K562 (cell line): ENCODE data around the gene ID2. TPM values are rescaled to one million over a fixed set of nuclear protein-coding genes. Genes with fewer than 3 reads are reported as not detected.

Experiments
- BRF1 ChIP-seq: IDR thresholded peaks from 3 replicates; pipeline ENCODE4 v1.6.1; 2011; ENCODE audit warnings: borderline replicate concordance, mild to moderate bottlenecking; ENCODE audit not compliant: insufficient read length; ENCODE audit errors: extremely low read depth
- ETV6 ChIP-seq, 3 experiments: fragments of 150-350 bp in 1 of 3; sonication (generic) in 1 of 3; formaldehyde crosslinking in 1 of 3; IDR thresholded peaks; 2 replicates each; pipeline versions ENCODE4 v1.6.1 to v1.8.0; 2014 to 2022; ENCODE audit warnings: borderline replicate concordance in 2 of 3, low read depth in 2 of 3, antibody characterized with exemption in 1 of 3, low read length in 1 of 3, mild to moderate bottlenecking in 1 of 3, missing genetic modification reagents in 1 of 3
- HMGN3 ChIP-seq: IDR thresholded peaks from 2 replicates; pipeline ENCODE4 v1.6.1; 2011; ENCODE audit warnings: borderline replicate concordance, low read depth, mild to moderate bottlenecking, mixed read lengths, low read length; ENCODE audit not compliant: insufficient read length; ENCODE audit errors: extremely low read depth
- NFATC3 ChIP-seq: fragments of 450-650 bp; IDR thresholded peaks from 2 replicates; pipeline ENCODE4 v1.6.1; 2017; ENCODE audit warnings: mild to moderate bottlenecking
- NFE2L1 ChIP-seq: fragments of 450-650 bp; IDR thresholded peaks from 2 replicates; pipeline ENCODE4 v1.6.1; 2016; ENCODE audit warnings: missing genetic modification characterization, low read depth, mild to moderate bottlenecking, missing compliant biosample characterization, moderate library complexity, borderline replicate concordance
- PHF8 ChIP-seq: fragments of 200-600 bp; sonication (generic); IDR thresholded peaks from 2 replicates; pipeline ENCODE4 v1.6.1; 2012; ENCODE audit warnings: mixed run types, mild to moderate bottlenecking, inconsistent platforms, low read length, moderate library complexity, borderline replicate concordance
- RBM22 ChIP-seq: fragments of 200-400 bp; formaldehyde crosslinking; IDR thresholded peaks from 2 replicates; pipeline ENCODE4 v1.6.1; 2018; ENCODE audit warnings: low read length, low read depth; ENCODE audit not compliant: poor library complexity, severe bottlenecking
- SRSF3 ChIP-seq: fragments of 200-400 bp; formaldehyde crosslinking; IDR thresholded peaks from 2 replicates; pipeline ENCODE4 v1.6.1; 2016; ENCODE audit warnings: mild to moderate bottlenecking, low read length, moderate library complexity; ENCODE audit not compliant: insufficient read depth
- STAG1 ChIP-seq: sonication (generic); formaldehyde crosslinking; IDR thresholded peaks from 2 replicates; pipeline ENCODE4 v1.5.0; 2020; ENCODE audit warnings: missing genetic modification reagents, borderline replicate concordance
- TBP ChIP-seq: optimal IDR thresholded peaks from 2 replicates; pipeline ENCODE3; 2011; ENCODE audit warnings: low read depth, low read length, improper control_type of control experiment
- ZBTB17 ChIP-seq: fragments of 450-650 bp; formaldehyde crosslinking; IDR thresholded peaks from 2 replicates; pipeline ENCODE4 v1.4.0; 2020; ENCODE audit warnings: mild to moderate bottlenecking
- ZNF444 ChIP-seq: fragments of 250-450 bp; sonication (Bioruptor Pico); IDR thresholded peaks from 2 replicates; pipeline ENCODE4 v1.4.0; 2020; ENCODE audit warnings: mild to moderate bottlenecking, moderate library complexity
- ZNF696 ChIP-seq: fragments of 250-450 bp; sonication (Bioruptor Pico); conservative IDR thresholded peaks from 2 replicates; pipeline ENCODE4 v1.4.0; 2020; ENCODE audit warnings: mild to moderate bottlenecking, moderate library complexity
- polyA plus RNA-seq, 8 experiments: library from polyadenylated mRNA; depleted of rRNA in 4 of 8; stranded (reverse) in 5 of 8; unstranded in 3 of 8; fragments of >200 nt; fragmentation: Nextera tagmentation in 2 of 8; fragmentation: Illumina TruSeq in 1 of 8; extraction: Ambion mirVana in 2 of 8; extraction: Trizol in 1 of 8; gene quantifications; 2 replicates each; pipeline versions ENCODE4 v1.2.1 to v1.2.3, GENCODE V29; 2011 to 2014; ENCODE audit warnings: inconsistent platforms in 1 of 8, missing spikeins in 1 of 8
- total RNA-seq, 7 experiments: library from RNA; depleted of rRNA in 6 of 7; stranded (reverse); fragments of >200 nt in 6 of 7; fragmentation: Illumina TruSeq in 2 of 7; extraction: Trizol in 2 of 7; gene quantifications; 2 replicates each; pipeline versions ENCODE4 v1.2.1 to v1.2.3, GENCODE V29; 2011 to 2021; ENCODE audit warnings: low replicate concordance in 1 of 7
- TF ChIP-seq, protein P1 (sequence below): sonication (generic); formaldehyde crosslinking; IDR thresholded peaks from 2 replicates; pipeline ENCODE4 v1.5.0; 2020; ENCODE audit warnings: missing genetic modification reagents
- TF ChIP-seq, protein P2 (sequence below): sonication (generic); formaldehyde crosslinking; IDR thresholded peaks from 2 replicates; pipeline ENCODE4 v1.8.0; 2022; ENCODE audit warnings: mild to moderate bottlenecking, missing genetic modification reagents
- TF ChIP-seq, protein P3 (sequence below): fragments of 450-650 bp; IDR thresholded peaks from 2 replicates; pipeline ENCODE4 v1.6.1; 2016
- TF ChIP-seq, protein P4 (sequence below): fragments of 450-650 bp; formaldehyde crosslinking; IDR thresholded peaks from 2 replicates; pipeline ENCODE4 v1.4.0; 2020; ENCODE audit warnings: mild to moderate bottlenecking, mixed read lengths
- TF ChIP-seq, protein P5 (sequence below): fragments of 450-650 bp; formaldehyde crosslinking; IDR thresholded peaks from 2 replicates; pipeline ENCODE4 v1.4.0; 2022; ENCODE audit warnings: mild to moderate bottlenecking, moderate library complexity

ID2 gene
- total and polyA plus RNA-seq, 9 of the 15 experiments (the other 6 are each of a cell fraction or from before 2014, with no cell fraction given), result 8.0 to 35.7 (median 16.6) TPM

DNA sequence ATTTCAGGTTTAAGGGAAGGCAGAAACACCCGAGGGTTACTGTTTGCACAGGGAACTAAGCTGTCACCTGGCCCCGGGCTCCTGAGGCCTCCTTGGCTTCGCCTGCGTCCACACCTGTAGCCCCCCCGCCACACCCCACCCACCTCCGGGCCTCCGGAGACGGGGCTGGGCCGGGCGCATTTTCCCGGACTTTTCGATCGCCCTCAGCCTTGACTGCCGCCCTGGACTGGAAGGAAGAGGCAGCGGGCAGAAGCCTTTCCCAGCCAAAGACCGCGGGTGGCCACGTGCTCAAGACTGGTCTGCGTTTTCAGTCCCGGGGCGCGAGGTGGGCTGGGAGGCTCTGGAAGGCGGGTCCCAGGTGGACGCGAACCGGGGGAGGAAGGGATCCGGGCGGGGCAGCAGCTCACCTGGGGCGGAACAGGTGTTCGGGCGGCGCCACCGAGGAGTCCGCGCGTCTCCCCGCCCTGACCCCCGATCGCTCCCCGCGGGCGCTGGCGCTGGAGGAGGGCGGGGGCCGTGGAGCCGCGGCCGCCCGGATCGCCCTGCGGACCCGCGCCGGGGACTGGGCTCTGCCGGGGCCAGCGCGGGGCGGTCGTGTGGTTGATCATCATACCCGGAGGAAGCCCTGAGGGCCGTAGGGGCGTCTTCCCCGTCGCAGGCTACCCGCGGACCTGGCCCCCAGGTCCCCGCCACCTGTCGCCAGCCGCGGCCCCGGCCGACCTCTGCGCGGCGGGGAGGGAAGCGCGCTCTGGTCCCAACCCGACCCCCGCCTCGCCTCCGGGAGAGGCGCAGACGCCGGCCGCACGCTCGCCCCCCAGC is 3.2 kb downstream of the ID2 start (continued):
- TF ChIP-seq ZNF696 (CRISPR knock-in tag), result no peak
- TF ChIP-seq RBM22, result no peak
- no peak for TF ChIP-seq ETV6 (IDR thresholded peaks at IDR 0.05; ENCODE audit: borderline replicate concordance in 1 of 2, low read depth in 2 of 2, low read length in 1 of 2)
- TF ChIP-seq ETV6 (CRISPR knock-in tag; IDR thresholded peaks at IDR 0.05; ENCODE audit: borderline replicate concordance), result no peak
- TF ChIP-seq ZBTB17 (CRISPR knock-in tag), result 0 out of 2 replicates have a peak, but pooled peaks have one; percentile 44
- TF ChIP-seq, protein P1, sequence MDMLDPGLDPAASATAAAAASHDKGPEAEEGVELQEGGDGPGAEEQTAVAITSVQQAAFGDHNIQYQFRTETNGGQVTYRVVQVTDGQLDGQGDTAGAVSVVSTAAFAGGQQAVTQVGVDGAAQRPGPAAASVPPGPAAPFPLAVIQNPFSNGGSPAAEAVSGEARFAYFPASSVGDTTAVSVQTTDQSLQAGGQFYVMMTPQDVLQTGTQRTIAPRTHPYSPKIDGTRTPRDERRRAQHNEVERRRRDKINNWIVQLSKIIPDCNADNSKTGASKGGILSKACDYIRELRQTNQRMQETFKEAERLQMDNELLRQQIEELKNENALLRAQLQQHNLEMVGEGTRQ (CRISPR knock-in tag), result peak; percentile 60
- TF ChIP-seq NFATC3, result no peak
- no peak for TF ChIP-seq PHF8
- peak; percentile 30 for TF ChIP-seq HMGN3
- TF ChIP-seq, protein P2, sequence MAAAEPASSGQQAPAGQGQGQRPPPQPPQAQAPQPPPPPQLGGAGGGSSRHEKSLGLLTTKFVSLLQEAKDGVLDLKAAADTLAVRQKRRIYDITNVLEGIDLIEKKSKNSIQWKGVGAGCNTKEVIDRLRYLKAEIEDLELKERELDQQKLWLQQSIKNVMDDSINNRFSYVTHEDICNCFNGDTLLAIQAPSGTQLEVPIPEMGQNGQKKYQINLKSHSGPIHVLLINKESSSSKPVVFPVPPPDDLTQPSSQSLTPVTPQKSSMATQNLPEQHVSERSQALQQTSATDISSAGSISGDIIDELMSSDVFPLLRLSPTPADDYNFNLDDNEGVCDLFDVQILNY (CRISPR knock-in tag), result 0 out of 2 replicates have a peak, but pooled peaks have one; percentile 37
- TF ChIP-seq, protein P3, sequence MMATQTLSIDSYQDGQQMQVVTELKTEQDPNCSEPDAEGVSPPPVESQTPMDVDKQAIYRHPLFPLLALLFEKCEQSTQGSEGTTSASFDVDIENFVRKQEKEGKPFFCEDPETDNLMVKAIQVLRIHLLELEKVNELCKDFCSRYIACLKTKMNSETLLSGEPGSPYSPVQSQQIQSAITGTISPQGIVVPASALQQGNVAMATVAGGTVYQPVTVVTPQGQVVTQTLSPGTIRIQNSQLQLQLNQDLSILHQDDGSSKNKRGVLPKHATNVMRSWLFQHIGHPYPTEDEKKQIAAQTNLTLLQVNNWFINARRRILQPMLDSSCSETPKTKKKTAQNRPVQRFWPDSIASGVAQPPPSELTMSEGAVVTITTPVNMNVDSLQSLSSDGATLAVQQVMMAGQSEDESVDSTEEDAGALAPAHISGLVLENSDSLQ, result no peak
- TF ChIP-seq, protein P4, sequence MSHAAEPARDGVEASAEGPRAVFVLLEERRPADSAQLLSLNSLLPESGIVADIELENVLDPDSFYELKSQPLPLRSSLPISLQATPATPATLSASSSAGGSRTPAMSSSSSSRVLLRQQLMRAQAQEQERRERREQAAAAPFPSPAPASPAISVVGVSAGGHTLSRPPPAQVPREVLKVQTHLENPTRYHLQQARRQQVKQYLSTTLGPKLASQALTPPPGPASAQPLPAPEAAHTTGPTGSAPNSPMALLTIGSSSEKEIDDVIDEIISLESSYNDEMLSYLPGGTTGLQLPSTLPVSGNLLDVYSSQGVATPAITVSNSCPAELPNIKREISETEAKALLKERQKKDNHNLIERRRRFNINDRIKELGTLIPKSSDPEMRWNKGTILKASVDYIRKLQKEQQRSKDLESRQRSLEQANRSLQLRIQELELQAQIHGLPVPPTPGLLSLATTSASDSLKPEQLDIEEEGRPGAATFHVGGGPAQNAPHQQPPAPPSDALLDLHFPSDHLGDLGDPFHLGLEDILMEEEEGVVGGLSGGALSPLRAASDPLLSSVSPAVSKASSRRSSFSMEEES (CRISPR knock-in tag), result 0 out of 2 replicates have a peak, but pooled peaks have one; percentile 3
- TF ChIP-seq, protein P5, sequence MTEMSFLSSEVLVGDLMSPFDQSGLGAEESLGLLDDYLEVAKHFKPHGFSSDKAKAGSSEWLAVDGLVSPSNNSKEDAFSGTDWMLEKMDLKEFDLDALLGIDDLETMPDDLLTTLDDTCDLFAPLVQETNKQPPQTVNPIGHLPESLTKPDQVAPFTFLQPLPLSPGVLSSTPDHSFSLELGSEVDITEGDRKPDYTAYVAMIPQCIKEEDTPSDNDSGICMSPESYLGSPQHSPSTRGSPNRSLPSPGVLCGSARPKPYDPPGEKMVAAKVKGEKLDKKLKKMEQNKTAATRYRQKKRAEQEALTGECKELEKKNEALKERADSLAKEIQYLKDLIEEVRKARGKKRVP, result no peak
- TF ChIP-seq TBP, result no peak
- TF ChIP-seq ZNF444 (CRISPR knock-in tag), result no peak
- TF ChIP-seq NFE2L1 (tag), result no peak
- TF ChIP-seq SRSF3, result no peak
- TF ChIP-seq STAG1 (CRISPR knock-in tag), result no peak
- no peak for TF ChIP-seq BRF1
